Forelimb muscle (tissue), 1 donor: ENCODE measurements around the gene NPHS1. TPM values are rescaled to one million over a fixed set of nuclear protein-coding genes. Genes with fewer than 3 reads are reported as not detected.
"Not testable (repeated sequence)": the region's sequence is repeated elsewhere in the genome, so short reads cannot be mapped to it uniquely, and the experiment has no call there.

Source experiments
- DNase-seq: peaks from one replicate; pipeline ENCODE4 v3.0.0-alpha.2; 2013; ENCODE audit warnings: low read depth
- polyA plus RNA-seq: library from polyadenylated mRNA; unstranded; fragments of 120-200 nt; gene quantifications from one replicate; pipeline ENCODE4 v1.2.1, GENCODE V29; 2013; ENCODE audit not compliant: insufficient read length

Gene NPHS1, protein sequence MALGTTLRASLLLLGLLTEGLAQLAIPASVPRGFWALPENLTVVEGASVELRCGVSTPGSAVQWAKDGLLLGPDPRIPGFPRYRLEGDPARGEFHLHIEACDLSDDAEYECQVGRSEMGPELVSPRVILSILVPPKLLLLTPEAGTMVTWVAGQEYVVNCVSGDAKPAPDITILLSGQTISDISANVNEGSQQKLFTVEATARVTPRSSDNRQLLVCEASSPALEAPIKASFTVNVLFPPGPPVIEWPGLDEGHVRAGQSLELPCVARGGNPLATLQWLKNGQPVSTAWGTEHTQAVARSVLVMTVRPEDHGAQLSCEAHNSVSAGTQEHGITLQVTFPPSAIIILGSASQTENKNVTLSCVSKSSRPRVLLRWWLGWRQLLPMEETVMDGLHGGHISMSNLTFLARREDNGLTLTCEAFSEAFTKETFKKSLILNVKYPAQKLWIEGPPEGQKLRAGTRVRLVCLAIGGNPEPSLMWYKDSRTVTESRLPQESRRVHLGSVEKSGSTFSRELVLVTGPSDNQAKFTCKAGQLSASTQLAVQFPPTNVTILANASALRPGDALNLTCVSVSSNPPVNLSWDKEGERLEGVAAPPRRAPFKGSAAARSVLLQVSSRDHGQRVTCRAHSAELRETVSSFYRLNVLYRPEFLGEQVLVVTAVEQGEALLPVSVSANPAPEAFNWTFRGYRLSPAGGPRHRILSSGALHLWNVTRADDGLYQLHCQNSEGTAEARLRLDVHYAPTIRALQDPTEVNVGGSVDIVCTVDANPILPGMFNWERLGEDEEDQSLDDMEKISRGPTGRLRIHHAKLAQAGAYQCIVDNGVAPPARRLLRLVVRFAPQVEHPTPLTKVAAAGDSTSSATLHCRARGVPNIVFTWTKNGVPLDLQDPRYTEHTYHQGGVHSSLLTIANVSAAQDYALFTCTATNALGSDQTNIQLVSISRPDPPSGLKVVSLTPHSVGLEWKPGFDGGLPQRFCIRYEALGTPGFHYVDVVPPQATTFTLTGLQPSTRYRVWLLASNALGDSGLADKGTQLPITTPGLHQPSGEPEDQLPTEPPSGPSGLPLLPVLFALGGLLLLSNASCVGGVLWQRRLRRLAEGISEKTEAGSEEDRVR (N-terminal part only)
- polyA plus RNA-seq = 0.24 TPM

DNA sequence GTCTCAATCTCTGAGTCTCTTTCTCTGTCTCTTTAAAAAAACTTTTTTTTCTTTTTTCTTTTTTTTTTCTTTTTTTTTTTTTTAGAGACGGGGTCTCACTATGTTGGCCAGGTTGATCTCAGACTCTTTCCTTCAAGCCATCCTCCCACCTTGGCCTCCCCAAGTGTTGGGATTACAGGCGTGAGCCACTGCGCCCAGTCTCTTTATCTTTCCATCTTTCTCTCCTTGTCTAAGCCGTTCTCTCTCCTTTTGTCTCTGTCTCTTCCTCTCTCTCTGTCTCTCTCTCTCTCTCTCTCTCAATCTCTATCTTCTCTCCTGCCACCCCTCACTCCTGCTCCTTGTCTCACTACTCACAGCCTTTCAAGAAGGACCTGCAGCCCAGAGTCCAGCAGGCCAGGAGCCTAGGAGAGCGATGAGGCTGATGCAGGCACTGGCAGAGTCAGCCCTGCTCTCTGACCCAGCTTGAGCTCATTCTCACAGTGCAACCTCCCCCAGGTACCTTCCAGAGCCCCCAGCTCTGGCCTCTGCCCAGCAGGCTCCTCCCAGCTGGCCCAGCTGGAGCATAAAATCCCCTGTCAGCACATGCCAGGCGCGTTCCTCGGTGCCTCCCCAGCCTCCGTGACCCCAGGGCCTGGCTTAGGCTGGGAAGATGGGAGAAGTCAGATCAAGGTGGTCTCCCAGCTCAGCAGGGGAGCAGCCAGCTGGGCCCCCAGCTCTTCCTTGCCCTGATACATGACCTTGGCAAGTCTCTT is at the start of gene NPHS1:
TSS of gene NPHS1 (minus strand) at position 476 of the 752 bp plus-strand sequence. CDS start 667 bp downstream, outside the sequence.
- DNase-seq = no peak

DNA sequence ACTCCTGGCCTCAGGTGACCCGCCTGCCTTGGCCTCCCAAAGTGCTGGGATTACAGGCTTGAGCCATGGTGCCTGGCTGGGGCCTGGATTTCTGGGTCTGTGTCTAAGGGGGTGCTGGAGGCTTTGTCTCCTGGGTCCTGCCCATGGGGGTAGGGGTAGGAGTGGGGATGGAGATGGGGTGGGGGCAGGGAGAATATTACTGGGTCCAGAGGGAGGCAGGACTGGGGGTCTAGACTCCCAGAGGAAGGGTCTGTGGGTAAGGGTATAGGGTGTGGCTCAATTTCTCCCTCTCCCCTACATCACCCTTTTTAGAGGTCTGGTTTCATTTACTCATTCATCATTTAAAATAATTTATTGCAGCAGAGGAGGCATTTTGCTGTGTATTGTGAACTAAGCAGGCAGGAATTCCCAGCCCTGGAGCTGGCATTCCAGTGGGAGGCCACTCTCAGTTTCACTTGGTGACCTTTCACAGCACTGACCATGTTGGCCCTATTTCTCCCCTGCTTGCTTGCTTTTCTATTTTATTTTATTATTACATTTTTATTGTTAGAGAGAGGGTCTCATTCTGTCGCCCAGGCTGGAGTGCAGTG is 48.8 kb upstream of the NPHS1 start:
- DNase-seq = no peak

DNA sequence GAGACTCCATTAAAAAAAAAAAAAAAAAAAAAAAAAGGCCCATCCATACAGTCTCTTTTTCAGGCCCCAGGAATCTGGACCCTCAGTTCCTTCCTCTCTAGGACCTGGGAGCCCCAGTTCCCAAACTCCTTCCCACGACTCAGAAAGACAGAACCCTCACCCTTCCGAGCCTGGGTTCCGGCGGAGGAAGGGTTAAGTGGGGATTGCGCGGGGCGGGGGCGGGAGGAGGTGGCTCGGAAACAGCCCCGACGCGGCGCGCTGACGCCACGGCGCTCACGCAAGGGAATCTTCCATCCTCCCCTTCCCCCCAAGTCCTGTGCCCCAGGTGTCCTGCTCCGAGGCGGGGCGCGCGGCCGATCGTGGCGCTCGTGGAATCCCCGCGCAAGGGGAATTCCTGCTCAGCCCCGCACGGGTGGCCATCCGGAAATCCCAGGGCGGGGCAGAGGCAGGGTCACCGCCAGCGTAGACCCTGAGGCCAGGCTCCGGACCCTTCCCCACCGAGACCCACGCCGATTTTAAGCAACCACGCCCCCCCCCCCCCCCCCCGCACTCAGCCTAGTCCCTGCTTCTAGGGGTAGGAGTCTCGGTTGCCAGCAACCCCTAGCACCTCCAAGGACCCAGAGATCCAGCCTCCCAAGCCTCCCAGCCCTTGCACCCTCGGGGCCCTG is 47.4 kb upstream of the NPHS1 start:
- DNase-seq = no peak

DNA sequence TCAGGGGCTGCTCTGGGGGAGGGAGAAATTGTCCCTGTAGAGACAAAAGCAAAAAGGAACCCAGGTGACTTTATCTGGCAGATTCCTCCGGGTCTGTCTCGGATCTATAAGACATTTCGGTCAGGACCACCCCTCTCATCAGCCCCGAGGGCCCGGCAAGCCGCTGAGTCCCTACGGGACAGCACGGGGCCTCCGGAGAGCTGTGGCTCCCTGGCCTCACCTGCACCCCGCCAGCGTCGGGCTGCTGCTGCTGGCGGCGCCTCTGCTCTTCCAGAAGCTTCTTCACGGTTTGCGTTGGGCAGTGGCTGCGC is 46.1 kb upstream of the NPHS1 start:
- DNase-seq = no peak

DNA sequence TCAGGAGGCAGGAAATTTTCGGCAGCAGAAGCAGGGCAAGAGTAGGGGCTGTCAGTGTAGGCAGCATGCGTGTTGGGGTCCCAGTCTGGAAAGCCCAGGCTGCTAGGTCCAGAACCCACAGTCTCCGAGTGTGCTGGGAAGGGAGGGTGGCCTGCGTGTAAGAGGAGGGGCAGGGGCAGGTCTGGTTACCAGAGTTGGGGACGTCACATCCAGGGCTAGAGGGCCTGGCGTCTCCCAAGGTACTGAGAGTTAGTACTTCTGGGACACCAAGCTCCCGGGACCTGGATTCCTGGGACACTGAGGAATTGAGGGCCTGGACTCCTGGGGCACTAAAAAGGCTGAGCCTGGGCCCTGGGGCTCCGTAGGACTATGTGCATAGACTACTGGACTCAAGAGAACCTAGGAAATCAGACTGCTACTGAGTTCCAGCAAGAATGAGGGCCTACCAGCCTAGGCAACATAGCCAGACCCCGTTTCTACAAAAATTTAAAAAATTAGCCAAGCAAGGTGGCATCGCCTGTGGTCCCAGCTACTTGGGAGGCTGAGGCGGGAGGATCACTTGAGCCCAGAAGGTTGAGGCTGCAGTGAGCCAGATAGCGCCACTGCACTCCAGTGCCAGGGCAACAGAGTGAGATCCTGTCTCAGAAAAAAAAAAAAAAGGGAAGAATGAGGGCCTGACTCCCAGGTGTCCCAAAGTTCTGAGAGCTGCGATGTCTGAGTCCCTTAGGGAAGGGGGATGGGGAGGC is 45.6 kb upstream of the NPHS1 start:
- no peak for DNase-seq

DNA sequence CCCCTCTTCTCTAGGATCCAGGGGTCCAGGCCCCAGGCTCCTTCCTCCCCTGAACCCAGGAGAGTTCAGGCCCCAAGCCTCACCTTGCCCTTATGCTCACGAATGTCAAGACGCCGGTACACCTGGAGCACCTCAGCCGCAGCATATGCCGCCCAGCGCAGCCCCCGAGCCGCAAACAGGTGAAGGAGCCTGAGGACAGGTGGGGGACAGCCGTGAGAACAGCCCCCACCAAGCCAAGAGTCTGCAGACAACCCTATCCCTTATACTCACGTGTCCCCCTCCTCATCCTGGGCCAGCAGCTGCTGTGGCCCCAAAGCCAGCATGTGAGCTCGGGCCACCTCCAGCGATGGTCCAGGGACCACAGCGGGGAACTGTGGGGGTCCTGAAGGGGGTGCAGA is 44.3 kb upstream of the NPHS1 start:
- no peak for DNase-seq

DNA sequence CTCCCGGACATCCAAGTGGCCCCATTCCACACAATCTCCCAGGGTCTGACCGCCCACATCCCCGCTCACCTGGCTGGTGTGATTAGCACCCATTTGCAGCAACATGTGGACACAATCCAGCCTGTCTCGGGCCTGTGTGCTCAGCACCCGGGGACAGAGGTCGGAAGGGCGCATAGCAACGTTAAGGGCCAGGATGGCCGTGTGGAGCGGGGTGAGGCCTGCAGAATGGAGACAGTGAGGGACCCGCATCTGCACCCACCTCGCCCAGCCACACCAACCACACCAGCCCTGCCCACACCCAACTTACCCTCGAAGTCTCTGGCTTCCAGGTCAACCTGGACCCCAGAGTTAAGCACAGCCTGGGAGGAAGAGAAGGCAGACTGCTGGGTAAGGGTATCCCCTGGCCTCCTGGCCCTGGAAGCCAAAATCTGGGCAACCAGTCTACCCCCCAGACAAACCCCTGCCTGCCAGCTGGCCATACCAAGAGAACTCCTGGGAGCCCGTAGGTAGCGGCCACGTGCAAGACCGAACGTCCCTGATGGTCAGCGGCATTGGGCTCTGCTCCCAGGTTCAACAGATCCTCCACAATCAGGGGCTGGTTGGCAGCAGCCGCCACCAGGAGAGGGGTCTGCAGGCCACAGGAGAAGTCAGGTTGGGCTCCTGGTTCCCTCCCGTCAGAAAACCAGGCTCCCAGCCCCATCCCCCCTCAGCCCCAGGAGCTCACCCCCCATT is 43.8 kb upstream of the NPHS1 start:
- DNase-seq = no peak

DNA sequence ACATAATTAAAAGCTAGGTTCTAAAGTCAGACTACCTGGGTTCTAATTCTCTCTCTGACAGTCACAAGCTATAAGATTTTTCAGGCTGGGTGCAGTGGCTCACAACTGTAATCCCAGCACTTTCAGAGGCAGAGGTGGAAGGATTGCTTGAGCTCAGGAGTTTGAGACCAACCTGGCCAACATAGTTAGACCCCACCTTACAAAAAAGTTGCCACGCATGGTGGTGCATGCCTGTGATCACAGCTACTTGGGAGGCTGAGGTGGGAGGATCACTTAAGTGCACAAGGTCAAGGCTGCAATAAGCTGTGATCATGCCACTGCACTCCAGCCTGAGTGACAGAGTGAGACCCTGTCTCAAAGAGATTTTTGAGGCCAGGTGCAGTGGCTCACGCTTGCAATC is 42.0 kb upstream of the NPHS1 start:
- no peak for DNase-seq

DNA sequence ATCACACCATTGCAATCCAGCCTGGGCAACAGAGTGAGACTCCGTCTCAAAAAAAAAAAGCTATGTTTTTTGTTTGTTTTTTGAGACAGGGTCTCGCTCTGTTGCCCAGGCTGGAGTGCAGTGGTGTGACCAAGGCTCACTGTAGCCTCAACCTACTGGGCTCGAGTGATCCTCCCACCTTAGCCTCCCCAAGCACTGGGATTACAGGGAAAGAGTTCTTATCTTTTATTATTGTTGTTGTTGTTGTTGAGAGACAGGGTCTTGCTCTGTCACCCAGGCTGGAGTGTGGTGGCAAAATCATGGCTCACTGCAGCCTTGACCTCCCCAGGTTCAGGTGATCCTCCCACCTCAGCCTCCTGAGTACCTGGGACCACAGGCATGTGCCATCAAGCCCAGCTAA is 39.5 kb upstream of the NPHS1 start:
- DNase-seq = not testable (repeated sequence)

DNA sequence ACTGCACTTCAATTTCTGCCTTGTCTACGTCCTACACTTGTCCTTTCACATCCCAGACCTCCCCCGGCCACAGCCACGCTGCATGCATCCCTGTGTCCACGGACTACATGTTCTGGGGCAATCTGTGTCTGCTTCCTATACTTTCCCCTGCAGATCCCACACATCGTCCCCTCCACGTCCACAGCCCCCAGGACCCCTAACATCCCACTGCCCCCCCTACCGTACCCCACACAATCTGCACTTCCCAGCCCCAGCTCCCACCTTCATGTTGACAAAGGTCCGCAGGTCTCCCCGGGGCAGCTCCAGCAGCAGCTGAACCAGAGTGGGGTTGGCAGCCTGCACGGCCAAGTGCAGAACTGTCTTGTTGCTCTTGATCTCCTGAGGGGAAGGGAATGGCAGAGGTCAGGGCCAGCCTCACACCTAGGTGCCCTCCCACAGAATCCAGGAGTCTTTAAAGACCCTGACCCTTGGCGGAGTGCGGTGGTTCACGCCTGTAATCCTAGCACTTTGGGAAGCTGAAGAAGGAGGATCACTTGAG is 37.9 kb upstream of the NPHS1 start:
- DNase-seq = no peak

DNA sequence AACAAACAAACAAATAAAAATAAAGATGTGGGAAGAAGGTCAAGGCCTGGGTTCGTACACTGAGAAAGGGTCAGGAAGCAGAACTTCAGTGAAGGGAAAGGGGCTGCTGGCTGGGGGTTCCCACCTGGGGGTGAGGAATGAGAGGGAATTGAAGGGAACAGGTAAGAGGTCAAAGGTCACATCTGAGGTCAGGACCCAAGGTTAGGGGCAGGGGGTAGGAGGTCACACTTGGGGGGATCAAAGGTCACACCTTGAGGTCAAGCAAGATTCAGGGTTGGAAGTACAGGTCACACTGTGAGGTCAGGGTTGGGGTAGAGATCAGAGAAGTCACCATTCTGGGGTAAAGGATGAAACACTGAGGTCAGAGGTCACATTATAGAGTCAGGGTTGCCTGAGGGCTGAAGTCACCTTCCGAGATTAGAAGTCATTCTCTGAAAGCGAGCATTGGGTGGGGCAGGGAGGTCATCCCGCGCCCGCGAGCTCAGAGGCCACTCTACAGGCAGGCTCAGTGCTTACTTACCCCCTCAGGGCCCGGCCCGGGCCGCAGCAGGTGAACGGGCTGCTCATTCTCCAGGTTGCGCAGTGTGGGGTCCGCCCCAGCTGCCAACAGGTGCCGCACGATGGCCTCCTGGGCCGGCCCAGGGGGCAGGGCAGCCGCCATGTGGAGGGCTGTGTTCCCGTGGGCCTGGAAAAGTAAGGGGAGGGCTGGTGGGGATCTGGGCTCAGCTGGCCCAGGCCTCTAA is 37.2 kb upstream of the NPHS1 start:
- no peak for DNase-seq

DNA sequence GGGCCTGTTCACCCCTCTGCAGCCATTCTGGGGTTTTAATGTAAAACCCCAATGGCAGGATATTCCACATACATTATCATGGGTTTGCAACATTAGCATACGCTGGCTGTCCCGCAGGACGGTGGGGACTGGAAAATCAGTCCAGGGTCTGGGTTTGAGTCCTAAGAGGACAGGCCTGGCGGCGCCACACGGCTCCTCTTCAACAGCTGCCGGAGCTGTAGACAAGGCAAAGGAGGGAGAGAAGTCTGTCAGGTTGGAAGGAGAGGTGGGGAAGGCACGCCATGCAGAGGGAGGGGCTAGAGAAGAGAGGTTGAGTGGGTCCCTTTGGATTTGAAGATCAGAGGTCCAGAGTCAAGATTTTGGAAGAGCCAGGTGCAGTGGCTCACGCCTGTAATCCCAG is 36.1 kb upstream of the NPHS1 start:
- DNase-seq = no peak

DNA sequence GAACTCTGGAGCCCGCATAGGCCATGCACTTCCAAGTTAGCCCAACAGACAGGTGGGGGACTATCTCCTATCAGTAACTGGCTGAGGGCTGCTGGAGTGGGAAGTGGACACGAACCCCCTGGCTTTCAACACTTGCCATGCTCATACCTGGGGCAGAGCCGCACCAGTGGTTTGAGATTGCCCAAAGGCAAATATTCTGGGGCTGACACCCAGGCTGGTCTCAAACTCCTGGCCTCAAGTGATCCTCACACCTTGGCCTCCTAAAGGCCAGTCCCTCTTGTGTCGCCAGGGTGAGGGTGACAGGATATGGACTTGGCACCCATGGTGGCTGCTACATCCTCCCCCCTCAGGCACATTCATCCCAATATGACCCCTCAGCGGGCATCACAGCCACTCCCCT is 34.9 kb upstream of the NPHS1 start:
- no peak for DNase-seq

DNA sequence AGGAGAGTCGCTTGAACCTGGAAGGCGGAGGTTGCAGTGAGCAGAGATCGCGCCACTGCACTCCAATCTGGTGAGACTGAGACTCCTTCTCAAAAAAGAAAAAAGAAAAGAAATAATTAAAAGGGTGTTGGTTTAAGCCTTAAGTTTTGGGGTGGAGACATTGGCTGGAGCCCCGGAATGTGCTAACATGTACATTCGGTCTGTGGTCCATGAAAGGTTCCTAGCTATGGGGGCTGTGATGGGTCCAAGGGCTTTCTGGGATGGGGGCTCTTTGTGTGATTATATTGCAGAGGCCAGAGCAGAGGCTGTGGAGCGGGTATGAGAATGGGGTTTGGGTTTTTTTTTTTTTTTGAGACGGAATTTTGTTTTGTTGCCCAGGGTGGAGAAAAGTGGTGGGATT is 33.6 kb upstream of the NPHS1 start:
- no peak for DNase-seq

DNA sequence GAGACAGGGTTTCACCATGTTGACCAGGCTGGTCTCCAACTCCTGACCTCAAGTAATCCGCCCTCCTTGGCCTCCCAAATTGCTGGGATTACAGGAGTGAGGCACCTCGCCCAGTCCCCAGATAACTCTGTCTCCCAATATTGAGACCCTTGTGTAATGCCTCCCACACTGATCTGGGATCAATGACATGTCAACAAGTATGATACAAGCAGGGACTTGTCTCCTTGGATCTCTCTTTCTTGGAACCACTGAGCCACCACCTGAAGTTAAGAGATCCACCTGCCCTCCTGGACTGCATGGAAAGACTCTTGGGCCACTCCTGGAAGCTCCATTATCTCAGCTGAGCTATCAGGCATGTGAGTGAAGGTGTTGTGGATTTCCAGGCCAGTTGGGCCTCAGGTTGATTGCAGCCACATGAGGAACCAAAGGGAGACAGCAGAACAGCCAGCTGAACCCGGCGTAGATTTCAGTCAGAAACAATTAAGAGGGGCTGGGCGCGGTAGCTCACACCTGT is 33.0 kb upstream of the NPHS1 start:
- no peak for DNase-seq

DNA sequence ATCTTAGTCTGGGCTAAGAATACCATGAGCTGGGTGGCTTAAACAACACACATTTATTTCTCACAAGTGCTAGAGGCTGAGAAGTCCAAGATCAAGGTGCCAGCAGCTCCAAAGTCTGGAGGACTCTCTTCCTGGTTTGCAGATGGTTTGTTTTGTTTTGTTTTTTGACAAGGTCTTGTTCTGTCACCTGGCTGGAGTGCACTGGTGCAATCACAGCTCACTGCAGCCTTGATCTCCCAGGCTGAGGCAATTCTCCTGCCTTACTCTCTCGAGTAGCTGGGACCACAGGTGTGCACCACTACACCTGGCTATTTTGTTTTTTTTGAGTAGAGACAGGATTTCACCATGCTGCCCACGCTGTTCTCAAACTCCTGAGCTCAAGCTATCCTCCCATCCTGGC is 31.6 kb upstream of the NPHS1 start:
- DNase-seq = no peak

DNA sequence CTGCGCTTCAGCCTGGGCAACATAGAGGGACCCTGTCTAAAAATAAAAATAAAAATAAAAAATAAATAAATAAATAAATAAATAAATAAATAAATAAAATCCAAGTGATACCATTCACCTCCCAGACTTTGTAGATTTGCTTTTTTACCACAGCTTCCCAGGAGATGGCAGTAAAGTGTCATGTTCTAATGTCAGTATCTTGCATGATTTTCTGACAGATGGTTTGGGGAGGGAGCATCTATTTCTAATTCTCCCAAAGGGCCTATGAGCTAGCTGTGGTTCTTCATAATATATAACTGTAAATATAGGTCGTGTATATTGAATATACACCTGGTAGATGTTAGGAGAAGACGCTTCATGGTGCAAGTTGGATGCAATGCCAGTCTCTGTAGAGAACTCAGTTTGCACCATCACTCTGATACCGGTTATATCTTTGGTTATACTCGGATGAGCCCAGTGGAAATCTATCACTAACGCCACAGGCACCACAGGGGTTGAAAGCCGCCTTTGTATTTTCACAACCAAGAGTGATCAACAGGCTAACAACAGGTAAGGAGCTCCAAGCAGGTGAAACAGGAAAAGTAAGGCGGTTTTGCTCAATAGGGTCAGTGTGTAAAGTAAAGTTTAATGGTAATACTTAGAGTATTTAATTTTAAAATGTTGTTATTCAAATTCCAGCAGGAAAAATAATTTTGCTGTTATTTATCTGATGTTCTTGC is 30.0 kb upstream of the NPHS1 start:
- peak; percentile 74 for DNase-seq
